ENCODE measurements around the gene LDLRAD3.

DNA sequence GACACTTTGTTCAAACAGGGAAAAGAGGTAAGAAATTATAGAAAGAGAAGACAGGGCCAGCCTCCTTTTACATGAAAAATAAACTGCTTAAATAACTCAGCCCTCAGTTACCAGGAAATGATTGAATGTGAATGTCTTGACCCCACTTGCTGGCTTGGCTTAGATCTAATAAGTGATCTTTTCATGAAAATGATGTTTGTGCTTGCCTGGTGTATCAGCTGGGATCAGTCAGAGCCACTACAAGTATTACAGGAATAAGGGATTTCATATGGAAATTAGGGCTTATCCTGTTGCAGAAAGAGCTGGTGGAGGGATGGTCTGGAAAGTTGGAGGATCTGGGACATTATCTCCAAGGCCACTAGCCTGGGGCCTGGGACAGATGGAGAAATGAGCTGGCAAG, 293.5 kb downstream of the LDLRAD3 start:
- TF ChIP-seq POLR2A (IDR thresholded peaks at IDR 0.05) (no peak), EP300 (IDR thresholded peaks at IDR 0.05) (no peak)
- TF ChIP-seq, protein P1, sequence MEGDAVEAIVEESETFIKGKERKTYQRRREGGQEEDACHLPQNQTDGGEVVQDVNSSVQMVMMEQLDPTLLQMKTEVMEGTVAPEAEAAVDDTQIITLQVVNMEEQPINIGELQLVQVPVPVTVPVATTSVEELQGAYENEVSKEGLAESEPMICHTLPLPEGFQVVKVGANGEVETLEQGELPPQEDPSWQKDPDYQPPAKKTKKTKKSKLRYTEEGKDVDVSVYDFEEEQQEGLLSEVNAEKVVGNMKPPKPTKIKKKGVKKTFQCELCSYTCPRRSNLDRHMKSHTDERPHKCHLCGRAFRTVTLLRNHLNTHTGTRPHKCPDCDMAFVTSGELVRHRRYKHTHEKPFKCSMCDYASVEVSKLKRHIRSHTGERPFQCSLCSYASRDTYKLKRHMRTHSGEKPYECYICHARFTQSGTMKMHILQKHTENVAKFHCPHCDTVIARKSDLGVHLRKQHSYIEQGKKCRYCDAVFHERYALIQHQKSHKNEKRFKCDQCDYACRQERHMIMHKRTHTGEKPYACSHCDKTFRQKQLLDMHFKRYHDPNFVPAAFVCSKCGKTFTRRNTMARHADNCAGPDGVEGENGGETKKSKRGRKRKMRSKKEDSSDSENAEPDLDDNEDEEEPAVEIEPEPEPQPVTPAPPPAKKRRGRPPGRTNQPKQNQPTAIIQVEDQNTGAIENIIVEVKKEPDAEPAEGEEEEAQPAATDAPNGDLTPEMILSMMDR (IDR thresholded peaks at IDR 0.05), result no peak
